K562 (cell line): ENCODE results near the gene UNC50. TPM values are rescaled to one million over a fixed set of nuclear protein-coding genes. Genes with fewer than 3 reads are reported as not detected.
A peak's percentile ranks its signal among the peaks of the same experiment; 100 is the strongest.

Experiments used
- CEBPG ChIP-seq, 3 experiments: fragments of 200-800 bp in 1 of 3; sonication (Bioruptor generic) in 1 of 3; sonication (generic) in 1 of 3; formaldehyde crosslinking in 1 of 3; IDR thresholded peaks in 2 of 3; conservative IDR thresholded peaks in 1 of 3; 2 replicates each; pipeline versions ENCODE4 v1.6.1 to v1.8.0; 2016 to 2022; ENCODE audit warnings: missing compliant biosample characterization in 2 of 3, missing genetic modification characterization in 2 of 3, mild to moderate bottlenecking in 1 of 3, missing genetic modification reagents in 1 of 3
- HEY1 ChIP-seq: fragments of 250-450 bp; sonication (Bioruptor Pico); IDR thresholded peaks from 2 replicates; pipeline ENCODE4 v1.5.0; 2020; ENCODE audit warnings: mild to moderate bottlenecking, moderate library complexity, borderline replicate concordance
- POLR2AphosphoS5 ChIP-seq: IDR thresholded peaks from 2 replicates; pipeline ENCODE4 v1.6.1; 2011; ENCODE audit warnings: mild to moderate bottlenecking, low read depth, low read length, moderate library complexity; ENCODE audit not compliant: control insufficient read depth, insufficient read depth
- POLR3G ChIP-seq: IDR thresholded peaks from 2 replicates; pipeline ENCODE4 v1.6.1; 2011; ENCODE audit not compliant: insufficient read length, insufficient replicate concordance; ENCODE audit errors: extremely low read depth
- TAF1 ChIP-seq: IDR thresholded peaks from 2 replicates; pipeline ENCODE4 v1.6.1; 2011; ENCODE audit warnings: mild to moderate bottlenecking, low read length, moderate library complexity; ENCODE audit not compliant: insufficient read depth, control insufficient read depth, severe bottlenecking; ENCODE audit errors: extremely low read depth
- ZNF707 ChIP-seq: fragments of 250-450 bp; sonication (Bioruptor Pico); conservative IDR thresholded peaks from 2 replicates; pipeline ENCODE4 v1.8.0; 2022; ENCODE audit warnings: inconsistent platforms, mild to moderate bottlenecking, moderate library complexity
- ZNF780A ChIP-seq: fragments of 250-450 bp; sonication (Bioruptor Pico); IDR thresholded peaks from 2 replicates; pipeline ENCODE4 v1.5.0; 2021; ENCODE audit warnings: mild to moderate bottlenecking
- polyA plus RNA-seq, 8 experiments: library from polyadenylated mRNA; depleted of rRNA in 4 of 8; stranded (reverse) in 5 of 8; unstranded in 3 of 8; fragments of >200 nt; fragmentation: Nextera tagmentation in 2 of 8; fragmentation: Illumina TruSeq in 1 of 8; extraction: Ambion mirVana in 2 of 8; extraction: Trizol in 1 of 8; gene quantifications; 2 replicates each; pipeline versions ENCODE4 v1.2.1 to v1.2.3, GENCODE V29; 2011 to 2014; ENCODE audit warnings: inconsistent platforms in 1 of 8, missing spikeins in 1 of 8
- total RNA-seq, 7 experiments: library from RNA; depleted of rRNA in 6 of 7; stranded (reverse); fragments of >200 nt in 6 of 7; fragmentation: Illumina TruSeq in 2 of 7; extraction: Trizol in 2 of 7; gene quantifications; 2 replicates each; pipeline versions ENCODE4 v1.2.1 to v1.2.3, GENCODE V29; 2011 to 2021; ENCODE audit warnings: low replicate concordance in 1 of 7
- TF ChIP-seq, protein P1 (sequence below), 2 experiments: fragments of 450-650 bp; IDR thresholded peaks; 2 replicates each; pipeline ENCODE4 v1.6.1; 2016
- TF ChIP-seq, protein P2 (sequence below), 2 experiments: fragments of 450-650 bp; IDR thresholded peaks; 2 replicates each; pipeline ENCODE4 v1.6.1; 2016; ENCODE audit warnings: mild to moderate bottlenecking in 2 of 2, borderline replicate concordance in 1 of 2, low read depth in 1 of 2, moderate library complexity in 1 of 2
- TF ChIP-seq, protein P3 (sequence below): fragments of 250-450 bp; sonication (Bioruptor Pico); IDR thresholded peaks from 2 replicates; pipeline ENCODE4 v1.5.1; 2021; ENCODE audit warnings: mild to moderate bottlenecking
- TF ChIP-seq, protein P4 (sequence below), 2 experiments: fragments of 250-450 bp in 1 of 2; fragments of 450-650 bp in 1 of 2; sonication (Bioruptor Pico) in 1 of 2; IDR thresholded peaks; 2 replicates each; pipeline versions ENCODE4 v1.6.1 to v1.8.0; 2016 to 2021; ENCODE audit warnings: mild to moderate bottlenecking in 2 of 2, moderate library complexity in 2 of 2, missing compliant biosample characterization in 1 of 2, missing genetic modification characterization in 1 of 2
- TF ChIP-seq, protein P5 (sequence below): sonication (generic); formaldehyde crosslinking; IDR thresholded peaks from 2 replicates; pipeline ENCODE4 v1.8.0; 2022; ENCODE audit warnings: mild to moderate bottlenecking, missing genetic modification reagents

The UNC50 gene
- total and polyA plus RNA-seq, 9 of the 15 experiments (the other 6 are each of a cell fraction or from before 2014, with no cell fraction given), result 30.0 to 52.9 (median 35.9) TPM

DNA sequence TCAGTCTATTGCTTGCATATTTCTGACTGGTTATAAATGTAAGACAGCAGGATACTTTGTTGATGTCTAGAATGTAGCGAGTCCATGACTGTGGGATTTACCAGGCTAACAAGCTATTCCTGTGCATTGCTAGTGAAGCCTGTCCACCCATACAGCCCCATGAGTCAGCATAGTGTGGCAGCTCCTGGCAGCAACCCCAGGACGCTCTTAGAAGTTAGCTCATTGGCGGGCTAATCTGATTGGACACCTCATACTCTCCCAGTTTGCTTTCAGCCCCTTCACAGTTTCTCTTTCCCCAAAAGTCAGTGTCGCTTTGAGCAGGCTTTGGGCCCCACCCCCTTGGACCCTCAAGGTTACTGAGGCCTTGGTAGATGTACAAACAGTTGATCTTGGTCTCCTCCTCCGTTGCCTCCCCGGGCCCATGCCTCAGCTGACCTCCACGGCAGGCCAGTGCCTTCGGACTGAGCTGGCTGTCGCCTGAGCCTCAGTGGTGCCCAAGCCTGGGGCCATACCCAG lies 48.1 kb upstream of the UNC50 start (continued):
- TF ChIP-seq, protein P1, sequence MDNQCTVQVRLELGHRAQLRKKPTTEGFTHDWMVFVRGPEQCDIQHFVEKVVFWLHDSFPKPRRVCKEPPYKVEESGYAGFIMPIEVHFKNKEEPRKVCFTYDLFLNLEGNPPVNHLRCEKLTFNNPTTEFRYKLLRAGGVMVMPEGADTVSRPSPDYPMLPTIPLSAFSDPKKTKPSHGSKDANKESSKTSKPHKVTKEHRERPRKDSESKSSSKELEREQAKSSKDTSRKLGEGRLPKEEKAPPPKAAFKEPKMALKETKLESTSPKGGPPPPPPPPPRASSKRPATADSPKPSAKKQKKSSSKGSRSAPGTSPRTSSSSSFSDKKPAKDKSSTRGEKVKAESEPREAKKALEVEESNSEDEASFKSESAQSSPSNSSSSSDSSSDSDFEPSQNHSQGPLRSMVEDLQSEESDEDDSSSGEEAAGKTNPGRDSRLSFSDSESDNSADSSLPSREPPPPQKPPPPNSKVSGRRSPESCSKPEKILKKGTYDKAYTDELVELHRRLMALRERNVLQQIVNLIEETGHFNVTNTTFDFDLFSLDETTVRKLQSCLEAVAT (IDR thresholded peaks at IDR 0.05), result no peak
- TF ChIP-seq HEY1 (CRISPR knock-in tag) (no peak), CEBPG (CRISPR knock-in tag; IDR thresholded peaks at IDR 0.05) (no peak), CEBPG (tag; conservative IDR thresholded peaks at IDR 0.05 in 1 of 2, IDR thresholded peaks at IDR 0.05 in 1 of 2) (no peak), TAF1 (peak; percentile 56), ZNF707 (CRISPR knock-in tag) (no peak), POLR3G (no peak), ZNF780A (CRISPR knock-in tag) (no peak), POLR2AphosphoS5 (peak; percentile 32; the same call in 1 of the 2 replicates)
- TF ChIP-seq, protein P2, sequence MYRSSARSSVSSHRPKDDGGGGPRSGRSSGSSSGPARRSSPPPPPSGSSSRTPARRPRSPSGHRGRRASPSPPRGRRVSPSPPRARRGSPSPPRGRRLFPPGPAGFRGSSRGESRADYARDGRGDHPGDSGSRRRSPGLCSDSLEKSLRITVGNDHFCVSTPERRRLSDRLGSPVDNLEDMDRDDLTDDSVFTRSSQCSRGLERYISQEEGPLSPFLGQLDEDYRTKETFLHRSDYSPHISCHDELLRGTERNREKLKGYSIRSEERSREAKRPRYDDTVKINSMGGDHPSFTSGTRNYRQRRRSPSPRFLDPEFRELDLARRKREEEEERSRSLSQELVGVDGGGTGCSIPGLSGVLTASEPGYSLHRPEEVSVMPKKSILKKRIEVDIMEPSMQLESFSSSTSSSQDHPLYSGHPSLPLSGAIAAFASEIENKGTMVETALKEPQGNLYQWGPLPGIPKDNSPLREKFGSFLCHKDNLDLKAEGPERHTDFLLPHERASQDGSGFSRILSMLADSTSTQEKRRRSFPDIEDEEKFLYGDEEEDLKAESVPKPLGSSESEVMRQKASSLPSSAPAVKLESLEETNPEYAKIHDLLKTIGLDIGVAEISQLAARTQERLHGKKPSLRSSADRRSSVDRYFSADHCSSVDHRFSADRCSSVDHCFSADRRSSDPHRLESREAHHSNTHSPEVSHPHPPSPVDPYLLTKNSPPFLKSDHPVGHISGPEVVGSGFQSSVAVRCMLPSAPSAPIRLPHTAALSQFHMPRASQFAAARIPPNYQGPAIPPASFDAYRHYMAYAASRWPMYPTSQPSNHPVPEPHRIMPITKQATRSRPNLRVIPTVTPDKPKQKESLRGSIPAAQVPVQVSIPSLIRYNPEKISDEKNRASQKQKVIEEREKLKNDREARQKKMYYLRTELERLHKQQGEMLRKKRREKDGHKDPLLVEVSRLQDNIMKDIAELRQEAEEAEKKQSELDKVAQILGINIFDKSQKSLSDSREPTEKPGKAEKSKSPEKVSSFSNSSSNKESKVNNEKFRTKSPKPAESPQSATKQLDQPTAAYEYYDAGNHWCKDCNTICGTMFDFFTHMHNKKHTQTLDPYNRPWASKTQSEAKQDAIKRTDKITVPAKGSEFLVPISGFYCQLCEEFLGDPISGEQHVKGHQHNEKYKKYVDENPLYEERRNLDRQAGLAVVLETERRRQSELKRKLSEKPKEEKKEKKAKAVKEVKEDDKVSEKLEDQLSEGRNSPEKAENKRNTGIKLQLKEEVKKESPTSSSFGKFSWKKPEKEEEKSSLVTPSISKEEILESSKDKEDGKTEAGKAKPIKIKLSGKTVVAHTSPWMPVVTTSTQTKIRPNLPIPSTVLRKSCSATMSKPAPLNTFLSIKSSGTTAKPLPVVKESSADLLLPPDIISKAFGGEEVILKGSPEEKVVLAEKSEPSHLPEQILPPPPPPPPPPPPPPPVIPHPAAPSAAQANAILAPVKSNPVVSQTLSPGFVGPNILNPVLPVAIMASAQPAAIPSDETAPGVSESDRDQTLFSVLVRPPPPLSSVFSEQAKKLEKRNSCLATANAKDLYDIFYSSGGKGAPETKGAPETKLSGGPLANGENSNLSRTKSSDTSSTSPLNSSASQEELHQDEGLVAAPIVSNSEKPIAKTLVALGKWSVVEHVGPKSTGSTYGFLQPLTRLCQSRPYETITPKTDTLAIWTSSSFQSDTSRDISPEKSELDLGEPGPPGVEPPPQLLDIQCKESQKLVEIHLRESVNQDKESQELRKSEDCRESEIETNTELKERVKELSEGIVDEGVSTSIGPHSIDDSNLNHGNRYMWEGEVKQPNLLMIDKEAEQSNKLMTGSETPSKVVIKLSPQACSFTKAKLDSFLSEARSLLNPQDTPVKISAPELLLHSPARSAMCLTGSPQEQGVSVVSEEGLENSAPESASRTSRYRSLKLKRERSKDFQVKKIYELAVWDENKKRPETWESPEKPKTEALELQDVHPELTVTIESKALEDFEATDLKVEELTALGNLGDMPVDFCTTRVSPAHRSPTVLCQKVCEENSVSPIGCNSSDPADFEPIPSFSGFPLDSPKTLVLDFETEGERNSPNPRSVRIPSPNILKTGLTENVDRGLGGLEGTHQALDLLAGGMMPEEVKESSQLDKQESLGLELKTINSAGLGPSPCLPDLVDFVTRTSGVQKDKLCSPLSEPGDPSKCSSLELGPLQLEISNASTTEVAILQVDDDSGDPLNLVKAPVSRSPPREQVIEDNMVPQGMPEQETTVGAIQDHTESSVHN (IDR thresholded peaks at IDR 0.05; ENCODE audit: borderline replicate concordance in 1 of 2, low read depth in 1 of 2), result no peak
- TF ChIP-seq, protein P3, sequence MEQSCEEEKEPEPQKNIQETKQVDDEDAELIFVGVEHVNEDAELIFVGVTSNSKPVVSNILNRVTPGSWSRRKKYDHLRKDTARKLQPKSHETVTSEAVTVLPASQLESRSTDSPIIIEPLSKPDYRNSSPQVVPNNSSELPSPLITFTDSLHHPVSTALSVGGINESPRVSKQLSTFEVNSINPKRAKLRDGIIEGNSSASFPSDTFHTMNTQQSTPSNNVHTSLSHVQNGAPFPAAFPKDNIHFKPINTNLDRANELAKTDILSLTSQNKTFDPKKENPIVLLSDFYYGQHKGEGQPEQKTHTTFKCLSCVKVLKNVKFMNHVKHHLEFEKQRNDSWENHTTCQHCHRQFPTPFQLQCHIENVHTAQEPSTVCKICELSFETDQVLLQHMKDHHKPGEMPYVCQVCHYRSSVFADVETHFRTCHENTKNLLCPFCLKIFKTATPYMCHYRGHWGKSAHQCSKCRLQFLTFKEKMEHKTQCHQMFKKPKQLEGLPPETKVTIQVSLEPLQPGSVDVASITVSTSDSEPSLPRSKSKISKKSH (CRISPR knock-in tag), result no peak
- TF ChIP-seq, protein P4, sequence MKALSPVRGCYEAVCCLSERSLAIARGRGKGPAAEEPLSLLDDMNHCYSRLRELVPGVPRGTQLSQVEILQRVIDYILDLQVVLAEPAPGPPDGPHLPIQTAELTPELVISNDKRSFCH (CRISPR knock-in tag; IDR thresholded peaks at IDR 0.05), result no peak
- TF ChIP-seq, protein P4 (tag; IDR thresholded peaks at IDR 0.05), result no peak
- TF ChIP-seq, protein P5, sequence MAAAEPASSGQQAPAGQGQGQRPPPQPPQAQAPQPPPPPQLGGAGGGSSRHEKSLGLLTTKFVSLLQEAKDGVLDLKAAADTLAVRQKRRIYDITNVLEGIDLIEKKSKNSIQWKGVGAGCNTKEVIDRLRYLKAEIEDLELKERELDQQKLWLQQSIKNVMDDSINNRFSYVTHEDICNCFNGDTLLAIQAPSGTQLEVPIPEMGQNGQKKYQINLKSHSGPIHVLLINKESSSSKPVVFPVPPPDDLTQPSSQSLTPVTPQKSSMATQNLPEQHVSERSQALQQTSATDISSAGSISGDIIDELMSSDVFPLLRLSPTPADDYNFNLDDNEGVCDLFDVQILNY (CRISPR knock-in tag), result no peak
